MV-4-11 (cell line): Measurements from ENCODE around the gene CFAP20DC.

ENCODE experiments used
- DNase-seq: peaks from one replicate; lab custom pipeline; 2025; lab: John Stamatoyannopoulos, UW

Gene CFAP20DC

DNA sequence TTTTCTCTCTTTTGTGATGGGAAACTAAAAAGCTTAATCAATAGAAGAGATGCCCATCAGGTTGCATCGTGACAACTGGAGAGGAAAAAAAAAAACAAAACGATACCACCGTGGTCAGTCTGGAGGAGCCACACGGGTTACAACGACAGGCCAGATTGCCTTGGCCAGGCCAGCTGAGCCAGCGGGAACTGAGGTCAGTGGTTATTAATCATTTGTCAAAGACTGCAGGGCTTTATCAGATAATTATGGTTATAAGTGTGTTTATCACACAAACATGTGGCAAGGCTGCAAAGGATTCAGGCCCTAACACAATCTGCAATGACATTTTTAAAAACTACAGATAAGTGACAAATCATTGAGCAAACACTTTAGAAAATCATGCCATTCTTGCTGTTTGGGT lies 248.3 kb downstream of the CFAP20DC start:
- no peak for DNase-seq

DNA sequence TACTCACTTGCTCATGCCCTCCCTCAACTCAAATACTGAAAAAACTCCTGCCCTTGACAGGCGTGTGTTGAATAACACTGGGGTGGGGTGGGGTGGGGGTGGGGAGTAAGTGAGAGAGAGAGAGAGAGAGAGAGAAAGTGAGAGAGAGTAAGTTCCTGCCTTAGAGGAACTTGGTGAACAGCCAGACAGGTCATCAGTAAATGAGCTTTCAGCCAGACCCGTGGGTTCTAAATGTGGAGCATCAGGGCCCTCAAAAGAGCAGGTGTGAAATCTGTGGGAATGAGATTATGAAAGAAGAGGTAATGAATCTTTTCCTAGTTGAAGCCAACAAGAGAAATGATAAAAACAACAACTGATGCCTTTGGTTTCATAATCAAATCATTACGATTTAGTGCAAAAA lies 248.9 kb downstream of the CFAP20DC start:
- DNase-seq: no peak

GRCh38 chr3:58800032-58800431 lies 249.8 kb downstream of the CFAP20DC start:
- no peak for DNase-seq

- DNase-seq: no peak
Observed at GRCh38 chr3:58799271-58799670, 250.6 kb downstream of the CFAP20DC start.

DNA sequence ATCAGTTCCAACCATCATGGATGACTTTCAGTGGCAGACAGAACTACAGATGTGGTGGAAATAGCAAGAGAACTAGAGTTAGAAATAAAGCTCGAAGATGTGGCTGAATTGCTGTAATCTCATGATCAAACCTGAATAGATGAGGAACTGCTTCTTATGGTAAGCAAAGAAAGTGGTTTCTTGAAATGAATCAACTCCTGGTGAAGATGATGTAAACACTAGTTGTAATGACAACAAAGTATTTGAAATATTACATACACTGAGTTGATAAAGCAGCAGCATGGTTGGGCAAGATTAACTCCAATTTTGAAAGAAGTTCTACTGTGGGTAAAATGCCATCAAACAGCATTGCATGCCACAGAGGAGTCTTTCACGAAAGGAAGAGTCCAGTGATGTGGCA lies 251.5 kb downstream of the CFAP20DC start:
- peak; percentile 3 for DNase-seq

- no peak for DNase-seq
Observed at GRCh38 chr3:58794750-58795149, 255.1 kb downstream of the CFAP20DC start.

DNA sequence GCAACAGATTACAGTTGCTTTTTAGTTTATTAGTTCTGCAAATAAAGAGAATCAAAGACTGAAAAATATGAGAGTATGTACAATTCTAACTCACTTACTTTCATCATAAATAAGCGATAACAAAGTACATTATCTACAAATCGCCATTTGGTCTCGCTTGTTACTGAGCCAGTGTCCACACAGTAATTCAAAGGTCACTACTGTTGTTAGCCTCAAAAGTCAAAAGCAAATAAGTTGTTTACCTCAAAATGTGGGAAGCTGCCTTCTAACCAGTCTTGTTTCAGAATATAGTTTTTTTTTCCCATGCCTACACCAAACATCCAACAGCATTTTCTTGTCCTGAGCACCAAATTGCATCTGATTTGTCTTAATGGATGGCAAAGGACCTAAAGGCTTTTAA lies 255.9 kb downstream of the CFAP20DC start:
- no peak for DNase-seq

DNA sequence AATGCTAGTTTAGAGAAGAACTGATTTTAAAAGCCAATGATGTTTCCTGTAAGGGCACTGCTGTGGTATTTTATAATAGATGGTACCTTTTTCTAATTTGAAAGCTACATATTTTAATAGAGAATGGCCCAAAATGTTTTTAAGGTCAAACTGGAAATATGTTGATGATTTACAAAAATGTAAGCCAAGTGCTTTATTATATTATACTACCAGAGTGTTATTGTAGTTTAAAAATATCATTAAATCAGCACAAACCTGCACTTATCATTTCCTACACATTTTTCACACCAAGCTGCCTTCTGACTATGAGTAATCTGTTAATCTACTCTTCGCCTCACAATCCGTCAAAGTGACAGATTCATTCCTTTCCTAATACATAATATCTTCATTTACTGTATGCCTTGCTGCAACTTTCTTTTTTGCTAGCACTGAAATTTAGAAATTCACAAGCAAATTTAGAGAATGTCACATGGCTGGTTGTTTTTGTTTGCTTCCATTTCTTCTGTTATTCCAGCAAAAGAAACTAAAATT lies 256.8 kb downstream of the CFAP20DC start:
- no peak for DNase-seq

GRCh38 chr3:58789385-58789784 lies 260.4 kb downstream of the CFAP20DC start:
- DNase-seq: no peak

GRCh38 chr3:58784888-58785287 lies 264.9 kb downstream of the CFAP20DC start:
- DNase-seq: no peak

DNA sequence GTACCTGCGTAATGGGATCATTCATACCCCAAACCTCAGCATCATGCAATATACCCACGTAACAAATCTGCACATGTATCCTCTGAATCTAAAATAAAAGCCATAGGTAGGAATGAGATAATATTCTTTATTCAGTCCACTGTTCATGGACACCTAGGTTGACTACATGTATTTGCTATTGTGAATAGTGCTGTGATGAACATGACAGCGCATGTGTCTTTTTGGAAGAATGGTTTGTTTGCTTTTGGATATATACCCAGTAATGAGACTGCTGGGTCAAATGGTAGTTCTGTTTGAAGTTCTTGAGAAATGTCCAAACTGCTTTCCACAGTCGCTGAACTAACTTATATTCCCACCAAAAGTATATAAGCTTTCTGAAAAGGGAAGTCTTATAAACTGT lies 265.4 kb downstream of the CFAP20DC start:
- DNase-seq: no peak

- DNase-seq: no peak
Observed at GRCh38 chr3:58783845-58784244, 266.0 kb downstream of the CFAP20DC start.

- DNase-seq: no peak
Observed at GRCh38 chr3:58779934-58780333, 269.9 kb downstream of the CFAP20DC start.

- no peak for DNase-seq
Observed at GRCh38 chr3:58776231-58776630, 273.6 kb downstream of the CFAP20DC start.

DNA sequence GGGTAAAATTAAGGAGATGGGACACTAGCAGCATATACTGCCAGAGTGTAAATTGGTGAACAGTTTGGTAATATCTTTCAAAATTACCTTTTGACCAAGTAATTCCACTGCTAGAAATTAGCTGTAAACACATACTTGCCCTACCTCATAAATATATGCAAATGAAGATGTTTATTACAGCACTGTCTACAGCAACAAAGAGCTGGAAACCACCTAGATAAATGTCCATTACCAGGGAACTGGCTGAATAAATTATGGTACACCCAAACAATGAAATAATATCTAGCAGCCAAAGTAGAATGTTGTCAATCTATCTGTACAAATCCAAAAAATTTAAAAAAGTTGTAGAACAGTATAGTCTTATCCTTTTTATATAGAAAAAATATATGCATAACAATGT lies 277.4 kb downstream of the CFAP20DC start:
- no peak for DNase-seq

GRCh38 chr3:58769065-58769464 lies 280.8 kb downstream of the CFAP20DC start:
- DNase-seq: no peak

GRCh38 chr3:58766587-58767282 lies 283.1 kb downstream of the CFAP20DC start:
- DNase-seq: no peak

DNA sequence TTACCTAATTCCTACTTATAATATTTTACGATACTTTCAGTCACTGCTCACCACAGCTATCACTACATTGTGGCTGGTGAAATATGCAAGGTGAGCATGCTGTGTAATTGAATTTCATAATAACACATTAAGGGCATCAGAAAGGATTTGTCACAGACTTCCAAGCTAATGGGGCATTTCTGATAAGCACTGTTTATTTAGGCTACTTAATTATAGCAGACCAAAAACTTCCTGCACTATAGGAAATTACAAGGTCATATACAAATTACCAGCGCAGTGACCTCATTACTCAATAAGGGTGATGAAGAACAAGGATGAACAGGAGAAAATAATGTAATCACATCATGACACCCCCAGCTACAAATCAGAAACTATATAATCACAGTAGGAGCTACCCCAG lies 294.7 kb downstream of the CFAP20DC start:
- DNase-seq: no peak

- DNase-seq: no peak
Observed at GRCh38 chr3:58754074-58754473, 295.8 kb downstream of the CFAP20DC start.

DNA sequence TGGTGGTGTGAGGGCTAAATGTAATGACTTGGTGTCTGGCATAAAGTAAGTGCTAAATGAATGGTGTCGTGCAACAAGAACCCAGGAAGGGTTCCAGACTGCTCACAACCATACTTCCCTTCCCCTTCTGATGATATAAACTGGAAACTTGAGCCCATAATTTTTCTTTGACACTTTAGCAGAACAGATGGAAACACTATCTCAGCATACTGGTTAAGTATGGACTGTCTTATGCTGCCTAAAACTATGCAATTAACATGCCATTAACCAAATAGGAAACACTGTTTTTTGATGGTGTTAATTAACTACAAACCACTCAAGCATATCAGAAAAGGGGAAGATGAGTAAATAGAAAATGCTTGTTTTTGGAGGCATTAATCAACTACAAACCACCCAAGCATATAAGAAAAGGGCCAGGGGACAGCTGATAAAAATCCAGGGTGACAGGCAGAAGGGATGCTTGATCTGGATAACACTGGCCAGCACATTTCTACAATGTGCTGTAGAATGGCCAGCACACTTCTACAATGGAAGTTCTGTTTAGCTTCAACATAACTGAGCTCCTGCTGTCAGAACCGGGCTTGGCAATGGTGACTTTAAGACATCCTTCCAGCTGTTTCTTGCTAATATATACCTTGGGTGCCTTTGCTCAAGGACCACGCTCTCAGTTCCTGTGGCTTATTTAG lies 297.8 kb downstream of the CFAP20DC start:
- no peak for DNase-seq

- DNase-seq: no peak
Observed at GRCh38 chr3:58751235-58751634, 298.6 kb downstream of the CFAP20DC start.

DNA sequence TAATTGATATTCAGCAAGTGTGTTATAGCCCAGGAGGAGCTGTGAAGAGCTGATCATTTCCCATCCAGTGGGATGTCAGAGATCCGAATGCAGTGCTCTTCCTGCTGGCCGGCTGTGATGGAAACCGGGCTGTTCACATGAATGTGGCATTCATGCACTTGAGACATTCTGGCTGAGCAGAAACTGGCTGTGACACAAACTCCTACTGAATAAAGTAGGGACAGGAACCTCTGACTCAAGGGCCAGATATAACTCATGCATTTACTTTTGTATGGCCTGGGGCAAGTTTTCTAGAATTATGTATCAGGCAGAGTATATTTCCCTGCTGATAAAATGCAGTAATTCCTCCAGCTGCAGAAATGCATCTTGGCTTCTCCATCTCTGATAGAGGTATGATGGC lies 299.9 kb downstream of the CFAP20DC start:
- DNase-seq: no peak

DNA sequence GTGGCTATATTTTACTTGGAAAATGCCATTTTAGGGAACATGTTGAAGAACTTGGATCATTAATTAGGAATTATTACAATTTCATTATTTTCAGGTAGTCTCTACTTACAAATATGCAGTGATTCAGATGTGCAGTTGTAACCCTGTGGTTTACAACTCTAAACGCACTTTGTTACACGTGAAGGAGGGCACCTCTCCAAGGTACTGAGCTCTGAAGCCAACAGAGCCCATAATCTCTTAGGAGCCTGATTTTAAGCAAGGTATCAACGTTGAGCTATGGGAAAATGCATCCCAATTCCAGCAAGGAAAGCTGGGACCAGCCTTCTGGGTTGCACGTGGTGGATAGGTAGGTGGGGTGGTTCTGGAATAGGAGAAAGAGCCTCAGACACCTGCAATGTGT lies 301.8 kb downstream of the CFAP20DC start:
- DNase-seq: no peak

DNA sequence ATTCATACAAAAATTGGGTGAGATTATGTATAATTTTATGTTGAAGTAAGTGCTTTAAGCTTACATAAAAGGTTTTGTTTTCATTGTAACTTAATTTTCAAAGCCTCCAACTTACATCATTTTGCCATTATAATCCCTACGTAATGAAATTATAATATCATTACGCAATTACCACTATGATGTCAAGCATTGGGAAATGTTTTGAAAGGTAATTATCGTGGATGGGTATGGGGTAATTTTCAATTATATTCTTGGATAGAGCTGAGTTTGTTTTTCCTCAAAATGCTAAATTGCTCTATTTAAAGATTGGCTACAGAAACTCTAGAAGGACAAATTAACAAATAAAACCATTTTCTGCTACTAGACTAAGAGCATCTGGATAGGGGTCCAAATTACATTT lies 303.1 kb downstream of the CFAP20DC start:
- no peak for DNase-seq
